ENCODE results near the gene TMEM185A. TPM values are rescaled to one million over a fixed set of nuclear protein-coding genes. Genes with fewer than 3 reads are reported as not detected.
"Not testable (repeated sequence)": the region's sequence is repeated elsewhere in the genome, so short reads cannot be mapped to it uniquely, and the experiment has no call there.

The TMEM185A gene
- total RNA-seq, 1 donor from 2014 or later, result 31.7 TPM

- DNase-seq (ENCODE audit: low read depth), result not testable (repeated sequence)
These were observed 4.8 kb downstream of the TMEM185A start for GRCh38 chrX:149626829-149627228.

- not testable (repeated sequence) for DNase-seq (ENCODE audit: low read depth)
These were observed 11.9 kb downstream of the TMEM185A start for GRCh38 chrX:149619662-149620061.

GRCh38 chrX:149618871-149619270, 12.7 kb downstream of the TMEM185A start:
- no peak for DNase-seq (ENCODE audit: low read depth)

GRCh38 chrX:149611623-149612175, 19.9 kb downstream of the TMEM185A start:
- DNase-seq (ENCODE audit: low read depth), result no peak

- no peak for DNase-seq (ENCODE audit: low read depth)
These were observed 21.1 kb downstream of the TMEM185A start for GRCh38 chrX:149610511-149610910.

GRCh38 chrX:149607699-149608098, 23.9 kb downstream of the TMEM185A start:
- no peak for DNase-seq (ENCODE audit: low read depth)

GRCh38 chrX:149605248-149605885, 26.2 kb downstream of the TMEM185A start:
- DNase-seq (ENCODE audit: low read depth), result not testable (repeated sequence)

- DNase-seq (ENCODE audit: low read depth), result not testable (repeated sequence)
These were observed 33.0 kb downstream of the TMEM185A start for GRCh38 chrX:149598603-149599002.

- DNase-seq (ENCODE audit: low read depth), result not testable (repeated sequence)
These were observed 35.6 kb downstream of the TMEM185A start for GRCh38 chrX:149595943-149596342.

GRCh38 chrX:149595214-149595613, 36.4 kb downstream of the TMEM185A start, which contains the start of gene HSFX2:
Gene HSFX2 (minus strand): TSS chrX:149595314. CDS start chrX:149594700, 614 bp downstream.
- DNase-seq (ENCODE audit: low read depth), result not testable (repeated sequence)

- DNase-seq (ENCODE audit: low read depth), result not testable (repeated sequence)
These were observed 40.6 kb downstream of the TMEM185A start for GRCh38 chrX:149590993-149591392.

GRCh38 chrX:149587359-149587758, 44.2 kb downstream of the TMEM185A start, which contains the start of gene MAGEA9B:
Gene MAGEA9B (minus strand): TSS chrX:149587459. CDS start chrX:149583179, 4,280 bp downstream.
- DNase-seq (ENCODE audit: low read depth), result not testable (repeated sequence)

GRCh38 chrX:149585631-149586030, 46.0 kb downstream of the TMEM185A start:
- not testable (repeated sequence) for DNase-seq (ENCODE audit: low read depth)

- not testable (repeated sequence) for DNase-seq (ENCODE audit: low read depth)
These were observed 58.1 kb downstream of the TMEM185A start for GRCh38 chrX:149573456-149573855.

- no peak for DNase-seq (ENCODE audit: low read depth)
These were observed 58.8 kb downstream of the TMEM185A start for GRCh38 chrX:149572743-149573142.

- DNase-seq (ENCODE audit: low read depth), result no peak
These were observed 59.8 kb downstream of the TMEM185A start for GRCh38 chrX:149571770-149572169.

- no peak for DNase-seq (ENCODE audit: low read depth)
These were observed 60.9 kb downstream of the TMEM185A start for GRCh38 chrX:149570668-149571067.

GRCh38 chrX:149569770-149570169, 61.8 kb downstream of the TMEM185A start:
- DNase-seq (ENCODE audit: low read depth), result no peak

- DNase-seq (ENCODE audit: low read depth), result no peak
These were observed 62.8 kb downstream of the TMEM185A start for GRCh38 chrX:149568701-149569296.

GRCh38 chrX:149567621-149568417, 63.8 kb downstream of the TMEM185A start:
- DNase-seq (ENCODE audit: low read depth), result no peak

GRCh38 chrX:149563359-149563758, 68.2 kb downstream of the TMEM185A start:
- no peak for DNase-seq (ENCODE audit: low read depth)

GRCh38 chrX:149555251-149555650, 76.3 kb downstream of the TMEM185A start:
- DNase-seq (ENCODE audit: low read depth), result not testable (repeated sequence)

All from renal cortical epithelial cell (primary cell).